Mucosa of stomach (tissue), 1 donor: ENCODE measurements around the gene CFAP73.

Source experiments
- H3K27me3 ChIP-seq: one replicate; pipeline ENCODE4 v1.7.0; 2013; ENCODE audit warnings: mild to moderate bottlenecking, low read length; ENCODE audit not compliant: control insufficient read depth, insufficient read depth
- H3K36me3 ChIP-seq: one replicate; pipeline ENCODE4 v1.7.0; 2013; ENCODE audit warnings: low read length; ENCODE audit not compliant: control insufficient read depth, insufficient read depth
- H3K4me1 ChIP-seq: one replicate; pipeline ENCODE4 v1.7.0; 2013; ENCODE audit warnings: mild to moderate bottlenecking, low read length; ENCODE audit not compliant: control insufficient read depth, insufficient read depth
- H3K4me3 ChIP-seq: one replicate; pipeline ENCODE4 v1.7.0; 2013; ENCODE audit warnings: low read length
- H3K9ac ChIP-seq: one replicate; pipeline ENCODE4 v1.7.0; 2013; ENCODE audit warnings: mild to moderate bottlenecking, low read length, moderate library complexity
- H3K9me3 ChIP-seq: one replicate; pipeline ENCODE4 v1.7.0; 2013; ENCODE audit warnings: mild to moderate bottlenecking, low read length, moderate library complexity; ENCODE audit not compliant: control insufficient read depth
- donor health status: Pancreatic carcinoma.

CFAP73 gene

GRCh38 chr12:113162102-113163029 lies 12.8 kb downstream of the CFAP73 start:
- peaks cover 15% of the 10 kb centered on the region for H3K36me3 ChIP-seq
- H3K27me3 ChIP-seq: no peaks in the 10 kb centered on the region
- peaks cover 12% of the 10 kb centered on the region for H3K4me1 ChIP-seq
- no peaks in the 10 kb centered on the region for H3K9me3 ChIP-seq
- H3K4me3 ChIP-seq: no peak overlapping the region
- no peak overlapping the region for H3K9ac ChIP-seq

- Histone ChIP-seq H3K27me3 (no peaks in the 10 kb centered on the region), H3K9ac (no peak overlapping the region), H3K4me3 (no peak overlapping the region), H3K4me1 (peaks cover 12% of the 10 kb centered on the region), H3K36me3 (peaks cover 15% of the 10 kb centered on the region), H3K9me3 (no peaks in the 10 kb centered on the region)
Measured at GRCh38 chr12:113163030-113163360, 13.5 kb downstream of the CFAP73 start.

- no peak overlapping the region for H3K9ac ChIP-seq
- no peaks in the 10 kb centered on the region for H3K9me3 ChIP-seq
- no peaks in the 10 kb centered on the region for H3K27me3 ChIP-seq
- peaks cover 13% of the 10 kb centered on the region for H3K36me3 ChIP-seq
- H3K4me3 ChIP-seq: no peak overlapping the region
- H3K4me1 ChIP-seq: peaks cover 12% of the 10 kb centered on the region
Measured at GRCh38 chr12:113164014-113164413, 14.5 kb downstream of the CFAP73 start.

- H3K4me1 ChIP-seq: no peaks in the 10 kb centered on the region
- H3K4me3 ChIP-seq: no peak overlapping the region
- H3K36me3 ChIP-seq: peaks cover 20% of the 10 kb centered on the region
- no peaks in the 10 kb centered on the region for H3K9me3 ChIP-seq
- H3K9ac ChIP-seq: no peak overlapping the region
- no peaks in the 10 kb centered on the region for H3K27me3 ChIP-seq
Measured at GRCh38 chr12:113165521-113166450, 16.3 kb downstream of the CFAP73 start.

- H3K4me1 ChIP-seq: no peaks in the 10 kb centered on the region
- peaks cover 15% of the 10 kb centered on the region for H3K36me3 ChIP-seq
- no peaks in the 10 kb centered on the region for H3K9me3 ChIP-seq
- no peak overlapping the region for H3K4me3 ChIP-seq
- no peaks in the 10 kb centered on the region for H3K27me3 ChIP-seq
- no peak overlapping the region for H3K9ac ChIP-seq
Measured at GRCh38 chr12:113167868-113168267, 18.3 kb downstream of the CFAP73 start.

- H3K4me1 ChIP-seq: no peaks in the 10 kb centered on the region
- H3K9ac ChIP-seq: no peak overlapping the region
- H3K36me3 ChIP-seq: peaks cover 15% of the 10 kb centered on the region
- no peaks in the 10 kb centered on the region for H3K9me3 ChIP-seq
- no peaks in the 10 kb centered on the region for H3K27me3 ChIP-seq
- H3K4me3 ChIP-seq: no peak overlapping the region
Measured at GRCh38 chr12:113169697-113170096, 20.2 kb downstream of the CFAP73 start.

GRCh38 chr12:113170457-113170856 lies 20.9 kb downstream of the CFAP73 start:
- H3K9me3 ChIP-seq: no peaks in the 10 kb centered on the region
- no peaks in the 10 kb centered on the region for H3K27me3 ChIP-seq
- H3K36me3 ChIP-seq: peaks cover 15% of the 10 kb centered on the region
- no peaks in the 10 kb centered on the region for H3K4me1 ChIP-seq
- H3K4me3 ChIP-seq: no peak overlapping the region
- no peak overlapping the region for H3K9ac ChIP-seq

GRCh38 chr12:113170926-113171325 lies 21.4 kb downstream of the CFAP73 start:
- peaks cover 15% of the 10 kb centered on the region for H3K36me3 ChIP-seq
- no peaks in the 10 kb centered on the region for H3K9me3 ChIP-seq
- no peaks in the 10 kb centered on the region for H3K4me1 ChIP-seq
- H3K27me3 ChIP-seq: no peaks in the 10 kb centered on the region
- no peak overlapping the region for H3K4me3 ChIP-seq
- H3K9ac ChIP-seq: no peak overlapping the region

GRCh38 chr12:113171543-113171942 lies 22.0 kb downstream of the CFAP73 start:
- Histone ChIP-seq H3K9me3 (no peaks in the 10 kb centered on the region), H3K27me3 (no peaks in the 10 kb centered on the region), H3K4me1 (no peaks in the 10 kb centered on the region), H3K9ac (no peak overlapping the region), H3K4me3 (no peak overlapping the region), H3K36me3 (peaks cover 15% of the 10 kb centered on the region)

GRCh38 chr12:113172185-113172584 lies 22.7 kb downstream of the CFAP73 start:
- H3K4me1 ChIP-seq: no peaks in the 10 kb centered on the region
- peaks cover 22% of the 10 kb centered on the region for H3K36me3 ChIP-seq
- H3K9ac ChIP-seq: no peak overlapping the region
- no peaks in the 10 kb centered on the region for H3K27me3 ChIP-seq
- no peak overlapping the region for H3K4me3 ChIP-seq
- H3K9me3 ChIP-seq: no peaks in the 10 kb centered on the region

- H3K4me3 ChIP-seq: no peak overlapping the region
- no peaks in the 10 kb centered on the region for H3K27me3 ChIP-seq
- no peak overlapping the region for H3K9ac ChIP-seq
- no peaks in the 10 kb centered on the region for H3K9me3 ChIP-seq
- peaks cover 29% of the 10 kb centered on the region for H3K36me3 ChIP-seq
- H3K4me1 ChIP-seq: no peaks in the 10 kb centered on the region
Measured at GRCh38 chr12:113173081-113173698, 23.7 kb downstream of the CFAP73 start.
